BLaER1 (cell line): Measurements from ENCODE around the gene ADCY5.
A peak's percentile ranks its signal among the peaks of the same experiment; 100 is the strongest.

Source experiments
- H3K27ac ChIP-seq: shearing (Covaris generic); formaldehyde crosslinking; 2 replicates; pipeline ENCODE4 v1.8.1; 2022
- H3K27me3 ChIP-seq: shearing (Covaris generic); formaldehyde crosslinking; 2 replicates; pipeline ENCODE4 v1.8.1; 2022
- H3K36me3 ChIP-seq: shearing (Covaris generic); formaldehyde crosslinking; 2 replicates; pipeline ENCODE4 v1.8.1; 2022
- H3K4me1 ChIP-seq: shearing (Covaris generic); formaldehyde crosslinking; 2 replicates; pipeline ENCODE4 v1.8.1; 2022
- H3K4me2 ChIP-seq: shearing (Covaris generic); formaldehyde crosslinking; 2 replicates; pipeline ENCODE4 v1.8.1; 2022
- H3K4me3 ChIP-seq: shearing (Covaris generic); formaldehyde crosslinking; 2 replicates; pipeline ENCODE4 v1.8.1; 2022
- H3K9ac ChIP-seq: shearing (Covaris generic); formaldehyde crosslinking; 2 replicates; pipeline ENCODE4 v1.8.1; 2022
- H3K9me3 ChIP-seq: shearing (Covaris generic); formaldehyde crosslinking; 2 replicates; pipeline ENCODE4 v1.8.1; 2022
- H4K20me1 ChIP-seq: shearing (Covaris generic); formaldehyde crosslinking; 2 replicates; pipeline ENCODE4 v1.8.1; 2022
- Cebpa-rat ChIP-seq: shearing (Covaris generic); IDR thresholded peaks from 2 replicates; pipeline ENCODE4 v1.8.1; 2022

Gene ADCY5

DNA sequence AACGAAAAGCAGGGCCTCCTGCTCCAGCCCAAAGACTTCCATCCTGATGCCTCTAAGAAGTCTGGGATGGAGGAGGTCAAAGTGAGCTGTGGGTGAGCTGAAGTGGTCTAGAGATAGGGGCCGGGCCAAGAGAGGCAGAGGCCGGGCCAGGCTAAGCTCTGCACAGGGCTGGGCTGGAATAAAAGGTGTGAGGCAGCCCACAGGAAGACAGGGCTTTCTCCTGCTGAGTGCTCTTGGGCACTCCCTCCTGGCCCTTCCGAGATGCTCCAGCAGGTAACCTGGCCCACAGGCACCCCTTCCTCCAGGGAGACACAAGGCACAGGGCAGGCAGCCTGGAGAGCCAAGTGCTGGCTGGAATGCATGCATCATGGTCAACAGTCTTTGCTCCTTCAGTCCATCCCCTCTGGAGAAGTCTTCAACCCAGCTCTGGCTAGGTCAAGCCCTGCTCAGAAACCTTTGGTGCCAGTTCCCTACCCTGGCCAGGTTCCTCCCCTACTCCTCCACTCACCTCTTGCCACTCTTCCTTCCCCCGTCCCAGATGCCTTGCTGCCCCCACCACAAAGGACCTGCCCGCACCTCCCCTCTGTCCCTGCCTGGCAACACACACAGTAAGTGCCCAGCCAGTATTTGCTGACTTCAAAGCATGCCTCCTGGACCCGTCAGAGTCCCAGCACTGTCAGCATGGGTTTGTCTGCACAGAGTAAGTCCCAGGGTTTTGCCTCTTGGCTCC, 153.6 kb downstream of the ADCY5 start:
- peaks cover 5% of the 10 kb centered on the region; the same call in 1 of the 2 replicates for H3K36me3 ChIP-seq
- no peaks in the 10 kb centered on the region for H3K9me3 ChIP-seq
- TF ChIP-seq Cebpa-rat = no peak
- H3K4me1 ChIP-seq = peaks cover 53% of the 10 kb centered on the region
- H3K9ac ChIP-seq = no peak overlapping the region
- no peak overlapping the region for H3K4me2 ChIP-seq
- no peak overlapping the region for H3K27ac ChIP-seq
- H4K20me1 ChIP-seq = no peaks in the 10 kb centered on the region
- no peaks in the 10 kb centered on the region for H3K27me3 ChIP-seq
- H3K4me3 ChIP-seq = no peak overlapping the region

DNA sequence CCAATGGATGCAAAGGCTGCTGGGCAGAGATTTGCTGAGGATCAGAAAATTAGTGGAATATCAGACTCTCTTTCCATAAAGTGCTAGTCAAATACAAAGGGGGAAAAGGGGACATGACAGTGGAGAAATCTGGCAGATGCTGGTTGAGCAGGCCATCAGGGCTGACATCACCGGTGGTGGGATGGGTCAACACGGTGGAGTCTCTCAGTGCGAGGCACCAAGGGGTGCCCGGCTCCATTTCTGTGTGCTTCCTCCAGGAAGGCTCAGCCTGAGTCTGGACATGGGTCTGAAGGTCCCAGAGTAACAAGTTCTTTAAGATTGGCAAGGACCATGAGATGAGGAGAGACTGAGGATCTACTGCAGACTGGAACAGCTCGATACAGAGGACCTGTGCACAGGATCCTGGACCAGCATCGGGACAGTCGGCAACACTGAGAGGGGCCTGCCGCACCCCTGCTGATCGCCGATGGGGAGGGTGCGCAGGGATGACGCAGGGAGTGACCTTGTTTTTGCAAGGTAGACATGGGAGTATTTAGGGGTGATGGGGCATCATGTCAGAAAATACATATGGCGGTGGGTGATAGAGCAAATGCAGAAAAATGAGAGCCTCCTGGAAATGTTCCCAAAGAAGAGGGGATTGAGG, 154.5 kb downstream of the ADCY5 start:
- no peak overlapping the region for H3K9ac ChIP-seq
- H3K4me3 ChIP-seq = no peak overlapping the region
- H3K4me1 ChIP-seq = peaks cover 43% of the 10 kb centered on the region
- no peak for TF ChIP-seq Cebpa-rat
- no peaks in the 10 kb centered on the region for H3K9me3 ChIP-seq
- no peaks in the 10 kb centered on the region for H4K20me1 ChIP-seq
- H3K27ac ChIP-seq = no peak overlapping the region
- peaks cover 5% of the 10 kb centered on the region; the same call in 1 of the 2 replicates for H3K36me3 ChIP-seq
- H3K27me3 ChIP-seq = no peaks in the 10 kb centered on the region
- H3K4me2 ChIP-seq = no peak overlapping the region

DNA sequence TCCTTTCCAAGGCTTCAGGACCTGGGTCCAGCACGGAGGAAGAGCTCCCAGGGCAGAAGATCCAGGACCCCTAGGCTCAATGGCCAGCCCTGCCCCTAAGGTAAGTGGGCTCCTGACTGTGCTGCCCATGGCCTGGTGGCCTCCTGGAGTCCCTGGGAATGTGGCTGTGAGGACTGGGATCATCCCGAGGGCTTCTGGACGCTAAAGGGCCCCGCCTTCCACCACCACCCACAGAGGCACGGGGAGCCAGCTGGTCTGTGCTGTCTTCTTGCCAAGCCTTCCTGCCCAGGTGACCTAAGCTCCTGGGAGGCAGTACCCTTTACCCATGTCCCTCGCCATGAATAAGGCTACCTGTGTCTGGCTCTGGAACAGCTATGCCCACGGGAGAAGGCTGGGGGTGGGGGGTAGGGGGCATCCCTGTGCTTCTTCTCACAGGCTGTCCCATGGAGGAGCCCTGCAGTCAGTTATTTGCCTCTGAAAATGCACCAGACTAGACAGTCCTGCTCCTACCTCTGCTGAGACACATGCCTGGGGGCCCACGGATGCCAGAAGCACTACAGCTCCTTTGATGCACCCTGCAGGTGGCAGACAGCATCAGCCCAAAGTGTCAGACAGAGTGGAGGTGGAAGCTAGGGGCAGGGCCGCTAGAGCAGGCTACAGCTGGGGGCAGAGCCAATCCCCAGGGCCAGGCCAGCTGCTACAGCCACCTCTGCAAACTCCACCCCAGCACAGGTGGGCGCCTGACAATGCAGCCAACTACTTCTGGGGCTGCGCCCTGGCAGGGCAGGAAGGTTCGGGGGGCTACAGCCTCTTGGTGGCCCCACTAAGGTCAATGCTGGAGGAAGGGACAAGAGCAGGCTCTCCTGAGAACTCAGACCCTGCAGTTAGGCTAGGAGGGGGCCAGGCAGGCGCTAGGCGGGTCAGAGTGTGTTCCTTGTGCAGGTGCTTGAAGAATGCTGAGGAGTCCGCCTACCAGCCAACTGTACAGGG, 156.3 kb downstream of the ADCY5 start:
- no peak overlapping the region for H3K4me3 ChIP-seq
- H3K36me3 ChIP-seq = peaks cover 5% of the 10 kb centered on the region; the same call in 1 of the 2 replicates
- no peak overlapping the region for H3K27ac ChIP-seq
- H4K20me1 ChIP-seq = no peaks in the 10 kb centered on the region
- no peaks in the 10 kb centered on the region for H3K27me3 ChIP-seq
- H3K9me3 ChIP-seq = no peaks in the 10 kb centered on the region
- no peak for TF ChIP-seq Cebpa-rat
- peaks cover 39% of the 10 kb centered on the region for H3K4me1 ChIP-seq
- peak overlapping the region; percentile 49 for H3K4me2 ChIP-seq
- H3K9ac ChIP-seq = no peak overlapping the region

DNA sequence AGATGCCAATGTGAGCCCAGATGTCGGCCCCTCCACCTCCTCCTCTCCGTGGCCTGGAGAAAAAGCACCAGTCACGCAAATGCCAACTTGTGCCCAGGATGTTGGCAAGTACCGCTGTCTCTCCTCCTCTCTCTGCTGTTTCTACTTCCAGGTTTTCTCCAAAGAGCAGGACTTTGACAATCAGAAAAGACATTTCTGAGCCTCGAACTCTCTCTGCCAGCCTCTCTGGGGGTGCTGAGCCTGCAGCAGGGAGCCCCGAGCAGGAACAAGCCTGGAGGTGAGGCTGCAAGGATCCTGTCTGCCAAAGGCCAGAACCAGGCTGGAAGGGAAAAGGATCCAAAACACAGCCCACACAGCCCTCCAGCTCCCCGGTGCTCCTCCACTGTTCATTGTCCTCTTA, 157.5 kb downstream of the ADCY5 start:
- Histone ChIP-seq H3K27ac (no peak overlapping the region), H3K9ac (no peak overlapping the region), H3K4me2 (0 out of 2 replicates have a peak overlapping the region, but pooled peaks have one; percentile 49), H3K36me3 (peaks cover 5% of the 10 kb centered on the region; the same call in 1 of the 2 replicates), H3K4me1 (peaks cover 40% of the 10 kb centered on the region), H3K27me3 (no peaks in the 10 kb centered on the region), H4K20me1 (peaks cover 7% of the 10 kb centered on the region; the same call in 1 of the 2 replicates), H3K4me3 (no peak overlapping the region), H3K9me3 (no peaks in the 10 kb centered on the region)
- TF ChIP-seq Cebpa-rat = no peak

DNA sequence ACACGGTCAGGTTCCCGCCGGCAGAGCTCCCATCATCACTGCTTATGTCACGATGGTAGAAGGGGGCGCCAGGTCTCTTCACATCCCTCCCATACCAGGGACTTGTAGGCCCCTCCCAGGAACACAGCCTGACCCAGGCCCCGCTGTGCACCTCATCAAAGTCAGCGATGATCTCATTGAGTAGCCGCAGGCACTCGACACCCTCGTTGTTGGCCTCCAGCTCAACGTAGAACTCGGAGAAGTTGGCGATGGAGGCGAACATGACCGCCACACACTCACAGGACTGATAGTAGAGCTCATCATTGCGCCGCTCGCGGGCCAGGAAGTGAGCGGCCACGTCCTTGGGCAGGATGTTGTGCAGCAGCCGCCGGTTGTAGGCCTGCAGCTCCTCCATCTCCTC, 157.9 kb downstream of the ADCY5 start:
- no peak overlapping the region for H3K9ac ChIP-seq
- H3K4me2 ChIP-seq = no peak overlapping the region
- H3K4me1 ChIP-seq = peaks cover 43% of the 10 kb centered on the region
- H3K27ac ChIP-seq = no peak overlapping the region
- no peak for TF ChIP-seq Cebpa-rat
- no peak overlapping the region for H3K4me3 ChIP-seq
- H3K9me3 ChIP-seq = no peaks in the 10 kb centered on the region
- no peaks in the 10 kb centered on the region for H3K27me3 ChIP-seq
- peaks cover 9% of the 10 kb centered on the region; the same call in 1 of the 2 replicates for H4K20me1 ChIP-seq
- H3K36me3 ChIP-seq = peaks cover 5% of the 10 kb centered on the region; the same call in 1 of the 2 replicates

DNA sequence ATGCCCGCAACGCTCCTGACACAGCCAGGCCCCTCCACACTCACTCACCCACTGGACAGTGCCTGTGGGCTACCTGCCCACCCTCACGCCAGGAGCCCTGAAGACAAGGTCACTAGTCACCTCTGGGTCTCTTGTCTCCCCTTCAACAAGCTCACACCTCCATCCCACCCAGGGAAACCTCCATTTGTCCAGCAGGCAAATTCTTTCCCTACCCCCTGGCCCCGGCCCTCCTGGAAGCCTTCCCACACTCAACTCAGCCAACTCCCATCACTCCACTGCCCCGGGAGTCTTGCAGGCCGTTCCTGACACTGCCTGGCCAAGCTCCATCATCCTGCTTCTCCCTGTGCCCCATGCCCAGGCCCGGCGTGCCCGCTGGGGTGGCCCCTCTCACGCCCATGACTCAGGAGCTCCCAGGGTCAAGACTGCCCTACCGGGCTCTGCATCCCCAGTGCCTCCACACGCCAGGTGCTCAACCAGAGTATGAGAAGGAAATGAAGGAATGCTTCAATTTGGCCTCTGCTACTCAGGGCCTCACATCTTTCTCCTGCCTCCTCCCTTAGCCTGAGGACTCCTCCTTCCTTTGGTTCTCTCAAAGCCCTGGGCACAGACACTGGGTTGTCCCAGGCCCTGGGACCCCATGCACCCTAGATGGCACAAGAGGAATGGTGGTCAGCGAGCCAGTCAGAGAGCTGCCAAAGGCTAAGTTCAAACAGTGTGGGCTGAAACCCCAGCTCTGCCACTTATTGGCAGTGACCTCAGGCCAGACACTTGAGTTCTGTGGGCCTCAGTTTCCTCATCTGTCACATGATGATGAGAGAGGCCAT, 158.6 kb downstream of the ADCY5 start:
- Histone ChIP-seq H4K20me1 (peaks cover 14% of the 10 kb centered on the region; the same call in 1 of the 2 replicates), H3K4me2 (no peak overlapping the region), H3K27me3 (no peaks in the 10 kb centered on the region), H3K9ac (no peak overlapping the region), H3K9me3 (no peaks in the 10 kb centered on the region), H3K4me1 (peaks cover 49% of the 10 kb centered on the region), H3K36me3 (peaks cover 5% of the 10 kb centered on the region; the same call in 1 of the 2 replicates), H3K27ac (no peak overlapping the region), H3K4me3 (no peak overlapping the region)
- TF ChIP-seq Cebpa-rat = no peak

DNA sequence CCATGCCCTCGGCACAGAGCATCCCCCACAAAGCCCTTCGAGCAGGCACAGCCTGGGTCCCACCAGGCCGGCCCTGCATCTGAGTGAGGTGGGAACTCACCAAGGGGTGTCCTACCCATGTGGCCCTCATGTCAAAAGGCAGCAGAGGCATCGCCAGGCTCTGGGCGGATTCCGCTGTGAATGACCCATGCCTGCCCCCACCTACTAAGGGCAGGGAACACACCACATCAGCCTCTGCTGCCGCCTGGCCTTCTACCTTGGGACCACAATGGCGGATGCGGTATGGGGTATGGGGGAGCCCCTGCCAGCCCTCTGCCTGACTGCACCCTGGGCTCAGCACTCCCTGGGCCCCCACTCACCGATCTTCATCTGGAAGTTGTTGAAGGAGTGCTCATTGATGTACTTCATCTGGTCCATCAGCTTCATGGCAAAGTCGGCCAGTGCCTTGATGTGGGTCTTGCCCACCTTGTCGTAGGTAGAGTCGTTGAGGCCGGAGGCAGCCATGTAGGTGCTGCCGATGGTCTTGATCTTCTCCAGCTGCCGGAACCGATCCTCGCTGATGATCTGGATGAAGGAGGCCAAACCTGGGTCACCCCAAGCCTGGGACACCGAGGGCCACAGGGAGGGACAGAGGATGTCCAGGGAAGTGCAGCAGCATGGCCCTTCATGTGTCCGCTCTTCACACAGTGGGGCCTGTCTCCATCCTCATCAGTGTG, 159.3 kb downstream of the ADCY5 start:
- no peaks in the 10 kb centered on the region for H3K27me3 ChIP-seq
- H4K20me1 ChIP-seq = peaks cover 14% of the 10 kb centered on the region; the same call in 1 of the 2 replicates
- no peak for TF ChIP-seq Cebpa-rat
- H3K4me3 ChIP-seq = no peak overlapping the region
- H3K36me3 ChIP-seq = peaks cover 5% of the 10 kb centered on the region; the same call in 1 of the 2 replicates
- no peaks in the 10 kb centered on the region for H3K9me3 ChIP-seq
- no peak overlapping the region for H3K27ac ChIP-seq
- H3K4me1 ChIP-seq = peaks cover 50% of the 10 kb centered on the region
- no peak overlapping the region for H3K9ac ChIP-seq
- H3K4me2 ChIP-seq = no peak overlapping the region

DNA sequence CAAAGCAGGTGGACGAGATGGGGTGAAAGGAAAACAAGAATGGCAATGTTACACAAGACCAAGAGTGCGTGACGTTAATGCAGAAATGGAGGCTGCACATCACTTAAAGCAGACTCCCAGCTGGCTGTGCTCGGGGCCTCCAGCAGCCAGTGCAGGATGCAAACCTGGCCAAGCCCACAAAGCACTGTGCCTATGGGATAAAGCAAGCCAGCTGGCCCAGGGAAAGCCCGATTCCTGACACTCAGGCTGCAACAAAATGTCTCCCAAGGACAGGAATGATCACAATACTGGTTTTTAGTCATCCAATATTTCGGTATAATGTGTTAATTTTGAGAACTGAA, 161.0 kb downstream of the ADCY5 start:
- no peak overlapping the region for H3K9ac ChIP-seq
- H3K9me3 ChIP-seq = no peaks in the 10 kb centered on the region
- H4K20me1 ChIP-seq = peaks cover 14% of the 10 kb centered on the region; the same call in 1 of the 2 replicates
- TF ChIP-seq Cebpa-rat = no peak
- H3K4me2 ChIP-seq = peak overlapping the region; percentile 48
- H3K27me3 ChIP-seq = no peaks in the 10 kb centered on the region
- H3K36me3 ChIP-seq = peaks cover 5% of the 10 kb centered on the region; the same call in 1 of the 2 replicates
- H3K4me1 ChIP-seq = peaks cover 45% of the 10 kb centered on the region
- H3K4me3 ChIP-seq = no peak overlapping the region
- no peak overlapping the region for H3K27ac ChIP-seq
